KMS-11 (cell line): ENCODE measurements around the gene PPP1R14B.

Experiments used
- H2AFZ ChIP-seq: fragments of 200-600 bp; sonication (generic); 2 replicates; pipeline ENCODE4 v1.6.1; 2016; ENCODE audit warnings: antibody characterized with exemption, mixed run types, low read depth
- H3K27ac ChIP-seq: fragments of 200-600 bp; sonication (generic); 2 replicates; pipeline ENCODE4 v1.6.1; 2016; ENCODE audit warnings: mild to moderate bottlenecking, mixed run types
- H3K27me3 ChIP-seq: fragments of 200-600 bp; sonication (generic); 2 replicates; pipeline ENCODE4 v1.6.1; 2017; ENCODE audit warnings: mild to moderate bottlenecking, low read depth, mixed run types, moderate library complexity; ENCODE audit not compliant: insufficient read depth
- H3K36me3 ChIP-seq: fragments of 200-600 bp; sonication (generic); 2 replicates; pipeline ENCODE4 v1.6.1; 2017; ENCODE audit warnings: mild to moderate bottlenecking, mixed run types; ENCODE audit not compliant: insufficient read depth
- H3K4me1 ChIP-seq: fragments of 200-600 bp; sonication (generic); 2 replicates; pipeline ENCODE4 v1.6.1; 2016; ENCODE audit warnings: mild to moderate bottlenecking, low read depth, mixed run types; ENCODE audit not compliant: poor library complexity, severe bottlenecking
- H3K4me2 ChIP-seq: fragments of 200-600 bp; sonication (generic); 2 replicates; pipeline ENCODE4 v1.7.0; 2016; ENCODE audit warnings: mild to moderate bottlenecking, mixed run types
- H3K4me3 ChIP-seq: fragments of 200-600 bp; sonication (generic); IDR thresholded peaks from 2 replicates; pipeline ENCODE4 v1.6.1; 2017; ENCODE audit warnings: low read depth, low read length, mixed read lengths; ENCODE audit not compliant: insufficient read depth
- H3K79me2 ChIP-seq: fragments of 200-600 bp; sonication (generic); 2 replicates; pipeline ENCODE4 v1.6.1; 2016; ENCODE audit warnings: low read depth, mixed run types; ENCODE audit not compliant: insufficient read depth
- H3K9ac ChIP-seq: fragments of 200-600 bp; sonication (generic); 2 replicates; pipeline ENCODE4 v1.6.1; 2016; ENCODE audit warnings: mild to moderate bottlenecking, mixed run types
- H4K20me1 ChIP-seq: fragments of 200-600 bp; sonication (generic); 2 replicates; pipeline ENCODE4 v1.6.1; 2016; ENCODE audit warnings: mild to moderate bottlenecking, mixed run types; ENCODE audit not compliant: insufficient read depth
- TF ChIP-seq, protein P1 (sequence below): fragments of 200-600 bp; sonication (generic); conservative IDR thresholded peaks from 2 replicates; pipeline ENCODE4 v1.6.1; 2017; ENCODE audit warnings: low read depth, mild to moderate bottlenecking, antibody characterized with exemption, low read length, moderate library complexity, mixed read lengths

The PPP1R14B gene

DNA sequence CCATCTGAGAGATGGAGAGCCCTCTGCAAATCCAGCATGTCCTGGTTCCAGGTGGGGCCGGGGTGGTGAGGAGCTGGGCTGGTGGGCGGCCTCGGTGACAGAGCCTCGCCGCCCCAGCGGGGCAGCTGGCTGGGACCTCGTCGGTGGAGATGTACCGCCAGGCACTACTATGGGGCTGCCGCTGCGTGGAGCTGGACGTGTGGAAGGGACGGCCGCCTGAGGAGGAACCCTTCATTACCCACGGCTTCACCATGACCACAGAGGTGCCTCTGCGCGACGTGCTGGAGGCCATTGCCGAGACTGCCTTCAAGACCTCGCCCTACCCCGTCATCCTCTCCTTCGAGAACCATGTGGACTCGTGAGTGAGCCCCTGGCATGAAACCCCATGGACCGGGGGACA, 11.6 kb upstream of the PPP1R14B start:
- no peak overlapping the region for H3K27ac ChIP-seq
- TF ChIP-seq, protein P1, sequence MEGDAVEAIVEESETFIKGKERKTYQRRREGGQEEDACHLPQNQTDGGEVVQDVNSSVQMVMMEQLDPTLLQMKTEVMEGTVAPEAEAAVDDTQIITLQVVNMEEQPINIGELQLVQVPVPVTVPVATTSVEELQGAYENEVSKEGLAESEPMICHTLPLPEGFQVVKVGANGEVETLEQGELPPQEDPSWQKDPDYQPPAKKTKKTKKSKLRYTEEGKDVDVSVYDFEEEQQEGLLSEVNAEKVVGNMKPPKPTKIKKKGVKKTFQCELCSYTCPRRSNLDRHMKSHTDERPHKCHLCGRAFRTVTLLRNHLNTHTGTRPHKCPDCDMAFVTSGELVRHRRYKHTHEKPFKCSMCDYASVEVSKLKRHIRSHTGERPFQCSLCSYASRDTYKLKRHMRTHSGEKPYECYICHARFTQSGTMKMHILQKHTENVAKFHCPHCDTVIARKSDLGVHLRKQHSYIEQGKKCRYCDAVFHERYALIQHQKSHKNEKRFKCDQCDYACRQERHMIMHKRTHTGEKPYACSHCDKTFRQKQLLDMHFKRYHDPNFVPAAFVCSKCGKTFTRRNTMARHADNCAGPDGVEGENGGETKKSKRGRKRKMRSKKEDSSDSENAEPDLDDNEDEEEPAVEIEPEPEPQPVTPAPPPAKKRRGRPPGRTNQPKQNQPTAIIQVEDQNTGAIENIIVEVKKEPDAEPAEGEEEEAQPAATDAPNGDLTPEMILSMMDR = no peak
- no peak overlapping the region for H3K4me3 ChIP-seq
- H3K4me2 ChIP-seq = no peak overlapping the region
- no peaks in the 10 kb centered on the region for H3K36me3 ChIP-seq
- no peak overlapping the region for H2AFZ ChIP-seq
- H3K9ac ChIP-seq = no peak overlapping the region
- H3K4me1 ChIP-seq = no peaks in the 10 kb centered on the region
- H3K27me3 ChIP-seq = no peaks in the 10 kb centered on the region
- H3K79me2 ChIP-seq = no peaks in the 10 kb centered on the region
- no peaks in the 10 kb centered on the region for H4K20me1 ChIP-seq

DNA sequence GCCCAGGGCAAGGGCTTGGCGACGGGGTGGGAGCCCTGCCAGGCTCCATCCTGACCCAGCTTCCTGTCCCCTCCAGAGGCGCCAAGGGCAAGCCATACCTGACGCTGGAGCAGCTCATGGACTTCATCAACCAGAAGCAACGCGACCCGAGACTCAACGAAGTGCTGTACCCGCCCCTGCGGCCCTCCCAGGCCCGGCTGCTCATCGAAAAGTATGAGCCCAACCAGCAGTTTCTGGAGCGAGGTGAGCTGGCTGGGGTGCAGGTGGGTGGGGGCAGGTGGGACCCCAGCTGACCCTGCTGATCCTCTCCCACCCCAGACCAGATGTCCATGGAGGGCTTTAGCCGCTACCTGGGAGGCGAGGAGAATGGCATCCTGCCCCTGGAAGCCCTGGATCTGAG, 9.6 kb upstream of the PPP1R14B start:
- Histone ChIP-seq H3K4me1 (peaks cover 6% of the 10 kb centered on the region), H4K20me1 (no peaks in the 10 kb centered on the region), H3K27me3 (no peaks in the 10 kb centered on the region), H3K4me2 (no peak overlapping the region), H3K27ac (no peak overlapping the region), H3K4me3 (no peak overlapping the region), H2AFZ (no peak overlapping the region), H3K36me3 (no peaks in the 10 kb centered on the region), H3K9ac (no peak overlapping the region), H3K79me2 (no peaks in the 10 kb centered on the region)
- TF ChIP-seq, protein P1 = no peak

DNA sequence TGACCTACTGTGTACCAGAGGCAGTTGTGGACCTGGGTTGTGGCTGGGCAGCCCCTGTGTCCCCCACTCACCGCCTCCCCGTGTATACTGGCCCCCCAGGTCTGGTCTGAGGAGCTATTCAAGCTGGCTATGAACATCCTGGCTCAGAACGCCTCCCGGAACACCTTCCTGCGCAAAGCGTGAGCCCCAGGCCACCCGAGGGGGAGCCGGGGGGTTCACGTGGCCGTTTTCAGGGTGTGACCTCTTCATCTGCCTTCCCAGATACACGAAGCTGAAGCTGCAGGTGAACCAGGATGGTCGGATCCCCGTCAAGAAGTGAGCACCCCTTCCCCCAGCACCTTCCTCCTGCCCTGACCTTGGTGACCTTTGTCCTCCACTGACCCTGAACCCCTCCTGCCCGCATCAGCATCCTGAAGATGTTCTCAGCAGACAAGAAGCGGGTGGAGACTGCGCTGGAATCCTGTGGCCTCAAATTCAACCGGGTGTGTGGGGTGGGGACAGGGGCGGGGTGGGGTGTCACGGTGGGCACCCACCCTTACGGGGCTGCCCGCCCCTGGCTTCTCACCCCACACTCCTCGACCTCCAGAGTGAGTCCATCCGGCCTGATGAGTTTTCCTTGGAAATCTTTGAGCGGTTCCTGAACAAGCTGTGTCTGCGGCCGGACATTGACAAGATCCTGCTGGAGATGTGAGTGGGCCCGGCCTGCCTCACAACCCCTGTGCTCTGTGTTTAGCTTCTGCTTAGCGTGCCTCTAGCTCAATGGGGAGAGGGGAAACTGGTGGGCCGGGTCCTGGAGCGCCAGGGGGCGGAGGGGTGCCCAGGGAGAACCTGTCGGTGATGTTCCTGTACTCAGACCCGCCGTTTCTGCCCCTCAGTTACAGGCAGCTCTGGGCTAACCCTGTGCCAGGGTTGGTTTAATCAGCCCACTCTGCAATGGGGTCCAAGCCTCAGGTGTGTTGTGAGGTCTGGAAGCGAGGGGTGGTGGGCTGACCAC, 8.7 kb upstream of the PPP1R14B start:
- Histone ChIP-seq H3K36me3 (no peaks in the 10 kb centered on the region), H3K4me3 (no peak overlapping the region), H3K4me2 (no peak overlapping the region), H2AFZ (no peak overlapping the region), H3K27me3 (no peaks in the 10 kb centered on the region), H4K20me1 (no peaks in the 10 kb centered on the region), H3K4me1 (peaks cover 6% of the 10 kb centered on the region), H3K27ac (no peak overlapping the region), H3K9ac (no peak overlapping the region), H3K79me2 (no peaks in the 10 kb centered on the region)
- TF ChIP-seq, protein P1 = no peak

DNA sequence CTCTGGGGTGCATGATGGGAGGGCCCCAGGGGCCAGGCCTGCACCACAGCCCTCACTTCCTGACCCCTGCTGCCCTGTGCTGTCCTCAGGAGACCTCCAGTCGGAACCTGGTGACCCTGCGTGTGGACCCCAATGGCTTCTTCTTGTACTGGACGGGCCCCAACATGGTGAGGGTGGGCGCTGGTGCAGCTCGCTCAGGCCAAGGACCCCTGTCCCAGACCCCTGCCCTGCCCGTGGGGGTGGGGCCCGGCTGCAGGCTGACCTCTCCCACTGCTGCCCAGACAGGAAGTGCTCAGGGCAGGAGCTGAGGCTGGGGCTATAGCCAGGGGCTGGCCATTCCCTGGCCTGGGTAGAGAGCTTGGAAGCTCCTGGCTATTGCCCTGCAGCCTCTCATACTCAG, 7.6 kb upstream of the PPP1R14B start:
- H3K79me2 ChIP-seq = no peaks in the 10 kb centered on the region
- H3K36me3 ChIP-seq = no peaks in the 10 kb centered on the region

More for the DNA sequence above, 7.6 kb upstream of the PPP1R14B start:
- TF ChIP-seq, protein P1 = no peak
- Histone ChIP-seq H4K20me1 (no peaks in the 10 kb centered on the region), H3K27ac (no peak overlapping the region), H3K27me3 (no peaks in the 10 kb centered on the region), H3K4me2 (no peak overlapping the region), H3K4me3 (no peak overlapping the region), H2AFZ (no peak overlapping the region), H3K9ac (no peak overlapping the region), H3K4me1 (peaks cover 6% of the 10 kb centered on the region)
